Activated CD8-positive, alpha-beta memory T cell treated with anti-CD3 and anti-CD28 coated beads, Interleukin-2, amount 50 U/mL, for 1 hour (primary cell): ENCODE measurements around the gene MYMX.
A peak's percentile ranks its signal among the peaks of the same experiment; 100 is the strongest.

Experiments used
- DNase-seq: peaks from one replicate; pipeline ENCODE4 v3.0.0-alpha.2; 2020; ENCODE audit errors: extremely low read depth

The MYMX gene

DNA sequence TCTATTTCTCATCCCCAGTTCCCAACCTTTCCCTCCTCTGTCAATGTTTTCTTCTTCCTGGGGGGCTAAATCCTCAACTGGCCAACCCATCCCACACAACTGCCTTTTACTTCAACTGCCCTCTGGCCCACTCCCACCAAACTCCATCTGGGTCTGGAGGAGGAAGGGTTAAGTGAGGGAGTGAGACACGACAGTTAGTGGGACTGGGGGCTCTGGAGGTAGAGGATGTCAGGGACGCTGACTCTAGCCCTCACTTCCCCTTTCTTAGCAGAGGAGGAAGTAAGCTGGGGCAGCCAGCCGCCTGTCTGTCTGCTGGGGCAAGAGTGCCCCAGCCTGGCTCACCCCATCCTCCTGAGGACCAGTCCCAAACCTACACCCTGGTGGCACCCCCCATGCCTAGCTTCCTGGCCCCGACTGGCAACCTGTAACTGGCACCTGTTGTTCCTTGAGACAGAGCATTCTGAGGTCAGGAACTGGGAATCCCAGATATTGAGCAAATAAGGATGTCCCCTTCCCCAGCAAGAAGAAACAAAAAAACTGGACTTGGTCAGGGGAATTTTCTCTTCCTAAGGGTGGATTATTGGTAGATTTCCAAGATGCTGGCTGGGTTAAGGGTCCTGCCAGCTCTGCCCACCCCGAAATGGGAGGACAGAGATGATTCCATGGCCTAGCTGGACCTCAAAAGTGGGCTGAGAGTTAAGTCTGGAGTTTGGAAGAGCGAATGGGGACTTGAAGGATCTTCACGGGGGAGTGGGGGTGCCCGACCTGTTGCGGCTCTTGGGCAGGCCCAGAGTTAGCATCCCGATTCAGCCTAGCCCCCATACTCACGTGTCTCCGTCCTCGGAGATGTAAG is 47.7 kb downstream of the MYMX start:
- no peak for DNase-seq

DNA sequence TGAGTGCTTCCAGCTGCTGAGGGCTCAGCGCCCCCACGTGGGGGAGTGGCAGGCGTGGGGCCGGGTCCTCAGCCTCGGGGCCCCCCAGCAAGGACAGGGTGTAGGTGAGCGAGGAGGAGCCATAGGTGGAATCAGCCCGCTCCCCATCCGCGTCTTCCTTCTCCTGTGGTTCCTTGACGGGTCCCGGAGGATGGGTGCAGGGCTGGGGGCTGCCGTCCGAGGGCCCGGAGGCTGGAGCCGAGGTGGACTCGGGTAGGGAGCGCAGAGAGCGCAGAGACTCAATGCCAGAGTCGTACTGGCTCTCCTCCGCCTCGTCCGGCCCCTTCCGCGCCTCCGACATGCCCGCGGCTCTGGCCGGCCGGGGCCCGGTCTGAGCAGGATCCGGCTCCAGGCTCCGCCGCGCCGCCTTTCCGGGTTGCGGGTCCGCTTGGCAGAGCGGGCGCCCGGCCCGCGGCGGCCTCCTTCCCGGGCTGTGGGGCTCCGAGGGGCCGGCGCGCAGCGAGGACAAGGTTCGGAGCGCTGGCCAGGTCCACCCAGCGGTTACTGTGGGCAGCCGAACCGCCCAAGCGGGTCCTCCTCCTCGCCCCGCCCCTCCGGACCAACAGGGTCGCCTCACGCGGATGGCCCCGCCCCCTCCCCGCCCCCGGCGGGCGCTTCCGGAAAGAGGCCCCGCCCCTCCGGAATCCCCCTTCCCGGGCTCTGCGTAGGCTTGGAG is 48.4 kb downstream of the MYMX start, which contains the start of gene NFKBIE:
Gene NFKBIE (minus strand): TSS at position 545 of the 715 bp plus-strand sequence. CDS start 205 bp downstream, at position 340.
- peak; percentile 73 for DNase-seq

DNA sequence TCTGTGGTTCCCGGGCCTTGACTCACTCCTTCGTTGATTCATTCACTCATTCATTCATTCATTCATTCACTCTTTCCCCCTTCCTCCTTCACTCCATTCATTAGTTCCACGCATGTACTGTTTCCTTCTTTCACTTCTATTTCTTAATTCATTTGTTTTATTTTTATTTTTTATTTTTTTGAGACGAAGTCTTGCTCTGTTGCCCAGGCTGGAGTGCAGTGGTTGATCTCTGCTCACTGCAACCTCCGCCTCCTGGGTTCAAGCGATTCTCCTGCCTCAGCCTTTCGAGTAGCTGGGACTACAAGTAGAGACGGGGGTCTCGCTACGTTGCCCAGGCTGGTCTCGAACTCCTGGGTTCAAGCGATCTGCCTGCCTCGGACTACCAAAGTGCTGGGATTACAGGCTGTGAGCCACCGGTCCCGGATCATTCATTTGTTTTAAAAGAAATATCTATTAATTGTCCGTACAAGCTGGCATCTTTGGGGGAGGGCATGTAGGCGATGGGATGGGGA is 49.1 kb downstream of the MYMX start:
- no peak for DNase-seq

DNA sequence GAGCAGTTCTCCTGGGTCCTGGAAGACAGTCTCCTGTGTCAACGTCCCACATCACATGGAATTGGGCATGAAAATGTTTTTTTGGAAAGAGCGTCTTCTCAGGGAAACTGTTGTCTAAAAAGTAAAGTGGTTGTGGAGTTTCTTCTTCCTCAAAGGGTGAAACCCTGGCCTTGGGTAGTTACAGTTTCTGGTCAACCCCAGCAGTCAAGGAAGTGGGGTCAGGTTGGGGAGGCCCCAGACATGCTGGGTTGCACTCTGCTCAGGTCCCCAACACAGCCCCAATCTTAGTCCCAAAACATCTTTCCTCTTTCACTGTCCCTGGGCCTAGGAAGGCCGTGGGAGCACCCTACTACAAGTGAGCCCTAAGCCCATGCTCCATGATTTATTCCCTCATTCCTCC is 49.6 kb downstream of the MYMX start:
- no peak for DNase-seq

DNA sequence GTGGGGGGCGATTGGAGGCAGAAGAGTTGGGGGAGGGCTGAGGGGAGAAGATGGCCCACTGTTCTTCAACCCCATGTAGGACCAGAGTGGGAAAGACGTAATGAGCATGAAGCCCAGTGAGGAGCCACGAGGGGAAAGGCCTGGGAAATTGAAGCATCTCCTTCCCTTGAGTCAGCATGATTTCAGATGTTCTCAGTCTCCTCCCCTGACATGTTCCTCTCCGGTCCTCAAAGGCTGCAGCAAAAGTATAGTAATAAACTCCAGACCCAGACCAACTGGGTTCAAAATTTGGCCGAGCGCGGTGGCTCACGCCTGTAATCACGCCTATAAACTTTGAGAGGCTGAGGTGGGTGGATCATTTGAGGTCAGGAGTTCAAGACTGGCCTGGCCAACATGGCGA is 50.5 kb downstream of the MYMX start:
- no peak for DNase-seq
